SU-DHL-6 (cell line): ENCODE results near the gene TLL2.

Experiments
- H2AFZ ChIP-seq: fragments of 200-600 bp; sonication (generic); 2 replicates; pipeline ENCODE4 v1.6.1; 2014; ENCODE audit warnings: low read depth, mild to moderate bottlenecking, moderate library complexity, mixed read lengths, antibody characterized with exemption, low read length; ENCODE audit not compliant: severe bottlenecking
- H3F3A ChIP-seq: fragments of 200-600 bp; shearing (Covaris generic); 2 replicates; pipeline ENCODE4 v1.6.0; 2016; ENCODE audit warnings: antibody characterized with exemption, mild to moderate bottlenecking; ENCODE audit not compliant: insufficient read depth
- H3K27ac ChIP-seq: fragments of 200-600 bp; sonication (generic); 2 replicates; pipeline ENCODE4 v1.5.1; 2016; ENCODE audit warnings: low read depth, mild to moderate bottlenecking, low read length, moderate library complexity, mixed read lengths
- H3K27me3 ChIP-seq: fragments of 200-600 bp; sonication (generic), shearing (Covaris generic); 2 replicates; pipeline ENCODE4 v1.6.0; 2014; ENCODE audit warnings: mild to moderate bottlenecking, low read length
- H3K36me3 ChIP-seq: fragments of 200-600 bp; sonication (generic); 2 replicates; pipeline ENCODE4 v1.6.1; 2014; ENCODE audit warnings: mild to moderate bottlenecking, low read length, mixed read lengths
- H3K4me2 ChIP-seq: fragments of 300-600, 200-600 bp; shearing (Covaris generic), sonication (generic); 2 replicates; pipeline ENCODE4 v1.6.0; 2014; ENCODE audit warnings: low read length, low read depth, mild to moderate bottlenecking; ENCODE audit not compliant: poor library complexity, severe bottlenecking
- H3K4me3 ChIP-seq: fragments of 200-600 bp; sonication (generic); 2 replicates; pipeline ENCODE4 v1.5.1; 2014; ENCODE audit warnings: antibody characterized with exemption, low read length, mild to moderate bottlenecking, mixed read lengths; ENCODE audit not compliant: insufficient read depth, poor library complexity, severe bottlenecking
- H3K79me2 ChIP-seq: fragments of 200-600 bp; sonication (generic); 2 replicates; pipeline ENCODE4 v1.6.1; 2014; ENCODE audit warnings: mild to moderate bottlenecking, low read length, moderate library complexity; ENCODE audit not compliant: insufficient read depth
- H3K9ac ChIP-seq: fragments of 200-600 bp; sonication (generic); 2 replicates; pipeline ENCODE4 v1.7.0; 2014; ENCODE audit warnings: mild to moderate bottlenecking, low read length
- H3K9me2 ChIP-seq: fragments of 200-600 bp; sonication (generic); replicated peaks from 2 replicates; pipeline ENCODE4 v1.6.1; 2014; ENCODE audit warnings: low read length; ENCODE audit not compliant: insufficient read depth
- H3K9me3 ChIP-seq: fragments of 200-600 bp; sonication (generic); 2 replicates; pipeline ENCODE4 v1.6.1; 2014; ENCODE audit warnings: low read length, mixed read lengths; ENCODE audit not compliant: insufficient read depth
- H4K20me1 ChIP-seq: fragments of 200-600 bp; sonication (generic); 2 replicates; pipeline ENCODE4 v1.6.1; 2014; ENCODE audit warnings: low read depth, mild to moderate bottlenecking, antibody characterized with exemption, low read length, moderate library complexity, mixed read lengths
- EZH2phosphoT487 ChIP-seq: fragments of 200-600 bp; sonication (generic), shearing (Covaris generic); conservative IDR thresholded peaks from 2 replicates; pipeline ENCODE4 v1.6.1; 2018; ENCODE audit warnings: mild to moderate bottlenecking, antibody characterized with exemption, low read length, moderate library complexity, mixed read lengths
- TF ChIP-seq, protein P1 (sequence below): fragments of 200-600 bp; sonication (generic); IDR thresholded peaks from one replicate; pipeline ENCODE4 v1.5.1; 2017; ENCODE audit warnings: antibody characterized with exemption, mild to moderate bottlenecking, low read length, moderate library complexity; ENCODE audit not compliant: insufficient read depth, poor library complexity, severe bottlenecking

The TLL2 gene

DNA sequence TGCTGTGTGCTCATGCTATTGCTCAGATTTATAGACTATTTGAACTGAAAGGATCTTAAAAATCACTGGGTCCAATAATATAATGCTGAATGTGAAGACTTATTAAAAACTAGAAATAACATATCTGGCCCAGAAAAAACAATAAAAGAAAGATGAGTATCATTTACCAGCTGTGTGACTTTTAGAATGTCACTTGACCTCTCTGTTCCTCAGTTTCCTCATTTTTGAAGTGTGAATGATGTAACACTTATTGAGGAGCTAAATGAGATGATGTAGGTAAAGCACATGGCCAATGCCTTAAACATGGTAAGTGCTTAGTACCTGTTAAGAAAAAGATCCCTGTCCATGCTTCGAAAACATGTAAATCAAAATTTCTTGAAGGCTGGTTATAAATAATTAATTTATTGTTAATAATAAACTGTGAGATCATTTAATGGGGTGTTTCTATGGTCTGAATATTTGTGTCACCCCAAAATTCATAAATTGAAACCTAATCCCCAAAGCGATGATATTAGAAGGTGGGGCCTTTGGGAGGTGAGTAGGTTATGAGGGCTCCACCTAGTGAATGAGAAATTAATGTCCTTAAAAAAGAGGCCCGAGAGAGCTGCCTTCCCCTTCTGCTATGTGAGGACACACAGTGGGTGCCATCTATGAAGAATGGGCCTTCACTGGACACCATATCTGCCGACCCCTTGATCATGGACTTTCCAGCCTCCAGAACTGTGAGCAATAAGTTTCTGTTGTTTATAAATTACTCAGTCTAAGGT, 196.5 kb downstream of the TLL2 start:
- Histone ChIP-seq H3K27ac (no peak overlapping the region), H3K9me3 (no peaks in the 10 kb centered on the region), H3F3A (no peaks in the 10 kb centered on the region), H3K9ac (no peak overlapping the region), H3K79me2 (no peaks in the 10 kb centered on the region), H3K4me2 (no peak overlapping the region), H2AFZ (no peak overlapping the region), H3K27me3 (no peaks in the 10 kb centered on the region), H3K36me3 (no peaks in the 10 kb centered on the region), H3K9me2 (no peaks in the 10 kb centered on the region), H4K20me1 (no peaks in the 10 kb centered on the region), H3K4me3 (no peak overlapping the region)
- TF ChIP-seq EZH2phosphoT487 = no peak
- TF ChIP-seq, protein P1, sequence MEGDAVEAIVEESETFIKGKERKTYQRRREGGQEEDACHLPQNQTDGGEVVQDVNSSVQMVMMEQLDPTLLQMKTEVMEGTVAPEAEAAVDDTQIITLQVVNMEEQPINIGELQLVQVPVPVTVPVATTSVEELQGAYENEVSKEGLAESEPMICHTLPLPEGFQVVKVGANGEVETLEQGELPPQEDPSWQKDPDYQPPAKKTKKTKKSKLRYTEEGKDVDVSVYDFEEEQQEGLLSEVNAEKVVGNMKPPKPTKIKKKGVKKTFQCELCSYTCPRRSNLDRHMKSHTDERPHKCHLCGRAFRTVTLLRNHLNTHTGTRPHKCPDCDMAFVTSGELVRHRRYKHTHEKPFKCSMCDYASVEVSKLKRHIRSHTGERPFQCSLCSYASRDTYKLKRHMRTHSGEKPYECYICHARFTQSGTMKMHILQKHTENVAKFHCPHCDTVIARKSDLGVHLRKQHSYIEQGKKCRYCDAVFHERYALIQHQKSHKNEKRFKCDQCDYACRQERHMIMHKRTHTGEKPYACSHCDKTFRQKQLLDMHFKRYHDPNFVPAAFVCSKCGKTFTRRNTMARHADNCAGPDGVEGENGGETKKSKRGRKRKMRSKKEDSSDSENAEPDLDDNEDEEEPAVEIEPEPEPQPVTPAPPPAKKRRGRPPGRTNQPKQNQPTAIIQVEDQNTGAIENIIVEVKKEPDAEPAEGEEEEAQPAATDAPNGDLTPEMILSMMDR = peak; percentile 29
